Measurements from ENCODE around the gene BSX.
A peak's percentile ranks its signal among the peaks of the same experiment; 100 is the strongest.

BSX gene

GRCh38 chr11:122954455-122954854 is 27.2 kb downstream of the BSX start:
- no peak for DNase-seq (ENCODE audit: low spot score)

DNA sequence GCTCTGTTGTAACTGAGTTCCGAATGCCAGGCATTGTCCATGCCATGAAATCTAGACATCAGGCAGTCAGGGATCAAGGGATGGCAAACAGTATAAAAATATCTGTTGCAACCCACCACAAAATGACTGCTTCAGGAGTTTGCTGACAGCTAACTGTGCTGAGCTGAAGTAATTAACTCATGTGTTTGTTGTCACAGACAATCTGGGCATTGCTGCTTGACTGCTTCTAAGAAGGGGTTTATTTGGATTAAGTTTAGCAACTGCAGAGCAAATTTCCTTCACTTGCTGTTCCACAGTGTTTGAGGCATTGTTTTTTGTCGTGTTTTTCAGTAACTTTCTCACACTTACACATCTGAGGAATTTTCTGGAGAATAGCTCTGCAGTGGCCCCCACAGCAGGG is 30.4 kb downstream of the BSX start:
- no peak for DNase-seq (ENCODE audit: low spot score)

DNA sequence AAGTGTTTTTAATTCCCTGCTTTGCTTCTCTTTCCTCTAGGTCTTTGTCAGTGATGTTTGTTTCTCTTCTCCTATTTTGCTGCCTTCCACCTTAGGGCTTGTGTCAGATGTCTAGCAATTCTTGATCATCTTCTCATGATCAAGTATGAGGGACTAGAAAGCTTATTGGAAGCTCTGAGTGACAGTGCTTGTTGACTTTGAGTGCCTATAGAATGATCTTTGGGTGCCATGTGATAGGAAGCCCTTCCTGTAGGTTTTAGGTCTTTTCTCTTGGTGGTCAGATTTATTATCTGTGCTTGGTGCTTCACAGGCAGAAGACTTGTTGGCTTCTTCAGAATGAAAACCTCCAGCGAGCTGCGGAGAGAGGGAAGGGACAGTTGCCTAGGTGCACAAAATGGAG is 43.1 kb downstream of the BSX start:
- no peak for DNase-seq (ENCODE audit: low spot score)

GRCh38 chr11:122937983-122938382 is 43.7 kb downstream of the BSX start:
- no peak for DNase-seq (ENCODE audit: low spot score)

GRCh38 chr11:122933416-122933815 is 48.2 kb downstream of the BSX start:
- peak; percentile 47 for DNase-seq (ENCODE audit: low spot score)

- DNase-seq (ENCODE audit: low spot score) = no peak
Observed at GRCh38 chr11:122931510-122931909, 50.1 kb downstream of the BSX start.
